Endothelial cell of umbilical vein (primary cell): ENCODE measurements around the gene PTPRF. TPM values are rescaled to one million over a fixed set of nuclear protein-coding genes. Genes with fewer than 3 reads are reported as not detected.

Experiments used
- BruUV-seq: library from RNA; stranded (reverse); fragments of 400-500 nt; replicated peaks from 2 replicates; lab custom pipeline; 2021; lab: Mats Ljungman, UMichigan
- CTCF ChIA-PET: fragments of 300-600, 350-600 bp; sonication (Branson Sonifier 250); formaldehyde crosslinking; loops from one replicate; lab custom pipeline; 2021; ENCODE audit warnings: antibody characterized with exemption, inconsistent platforms; lab: Charles Lee
- POLR2A ChIA-PET: fragments of 300-600, 350-600 bp; sonication (Branson Sonifier 250); formaldehyde crosslinking; loops from one replicate; lab custom pipeline; 2021; ENCODE audit warnings: antibody characterized with exemption, inconsistent platforms; lab: Charles Lee
- DNase-seq: peaks from one replicate; pipeline ENCODE4 v3.0.0-alpha.2; 2011; ENCODE audit warnings: low read depth, low spot score
- FAIRE-seq: peaks from 2 replicates; lab custom pipeline; 2011; peaks lifted over from hg19 to GRCh38; lab: Jason Lieb, UNC
- H2AFZ ChIP-seq: 2 replicates; pipeline ENCODE4 v1.6.0; 2012; ENCODE audit warnings: low read depth, low read length, control low read depth, inconsistent platforms
- H3K27ac ChIP-seq: 2 replicates; pipeline ENCODE4 v1.5.1; 2011; ENCODE audit warnings: low read depth, mild to moderate bottlenecking, control low read depth, low read length, moderate library complexity; ENCODE audit not compliant: insufficient read depth
- H3K27me3 ChIP-seq, 2 experiments: 2 replicates each; pipeline versions ENCODE4 v1.6.0 to v1.6.1; 2011; ENCODE audit warnings: low read length in 2 of 2, mixed read lengths in 1 of 2; ENCODE audit not compliant: control insufficient read depth in 2 of 2, insufficient read depth in 2 of 2
- H3K36me3 ChIP-seq, 2 experiments: 2 replicates in 1 of 2; 3 replicates in 1 of 2; pipeline ENCODE4 v1.5.1; 2011; ENCODE audit warnings: low read length in 2 of 2, mild to moderate bottlenecking in 1 of 2, moderate library complexity in 1 of 2; ENCODE audit not compliant: control insufficient read depth in 2 of 2, insufficient read depth in 2 of 2; ENCODE audit errors: extremely low read depth in 1 of 2
- H3K4me1 ChIP-seq: 3 replicates; pipeline ENCODE4 v1.5.1; 2011; ENCODE audit warnings: mild to moderate bottlenecking, low read length; ENCODE audit not compliant: control insufficient read depth, insufficient read depth; ENCODE audit errors: extremely low read depth
- H3K4me2 ChIP-seq: 2 replicates; pipeline ENCODE4 v1.6.1; 2011; ENCODE audit warnings: low read length, control low read depth, mixed read lengths; ENCODE audit not compliant: insufficient read depth
- H3K4me3 ChIP-seq, 3 experiments: fragments of 200-600 bp in 1 of 3; sonication (generic), shearing (Covaris generic) in 1 of 3; replicated peaks in 1 of 3; 2 replicates each; pipeline ENCODE4 v1.5.1; 2011 to 2016; ENCODE audit warnings: control low read depth in 3 of 3, low read length in 3 of 3, mild to moderate bottlenecking in 2 of 3, inconsistent platforms in 1 of 3, low read depth in 1 of 3, moderate library complexity in 1 of 3; ENCODE audit not compliant: insufficient read depth in 1 of 3
- H3K79me2 ChIP-seq: 2 replicates; pipeline ENCODE4 v1.6.0; 2012; ENCODE audit warnings: low read length, inconsistent platforms; ENCODE audit not compliant: control insufficient read depth, insufficient read depth
- H3K9ac ChIP-seq: replicated peaks from 2 replicates; pipeline ENCODE3; 2011; ENCODE audit warnings: low read length, control low read depth; ENCODE audit not compliant: insufficient read depth; ENCODE audit errors: extremely low read depth
- H3K9me1 ChIP-seq: replicated peaks from 3 replicates; pipeline ENCODE4 v1.6.0; 2011; ENCODE audit warnings: mild to moderate bottlenecking, low read length; ENCODE audit not compliant: control insufficient read depth, insufficient read depth; ENCODE audit errors: extremely low read depth
- H3K9me3 ChIP-seq: replicated peaks from 2 replicates; pipeline ENCODE4 v1.5.1; 2012; ENCODE audit warnings: low read length, inconsistent platforms; ENCODE audit not compliant: control insufficient read depth, insufficient read depth
- H4K20me1 ChIP-seq: replicated peaks from 2 replicates; pipeline ENCODE3; 2011; ENCODE audit warnings: mild to moderate bottlenecking, low read length; ENCODE audit not compliant: control insufficient read depth, insufficient read depth; ENCODE audit errors: extremely low read depth
- EZH2 ChIP-seq: IDR thresholded peaks from 2 replicates; pipeline ENCODE4 v1.6.1; 2012; ENCODE audit warnings: borderline replicate concordance, low read depth, mild to moderate bottlenecking, moderate library complexity, low read length, inconsistent platforms; ENCODE audit not compliant: severe bottlenecking
- FOS ChIP-seq: IDR thresholded peaks from 2 replicates; pipeline ENCODE4 v1.6.1; 2011; ENCODE audit warnings: mild to moderate bottlenecking, low read length, moderate library complexity, borderline replicate concordance; ENCODE audit not compliant: insufficient read depth
- GATA2 ChIP-seq: IDR thresholded peaks from 2 replicates; pipeline ENCODE4 v1.7.0; 2011; ENCODE audit warnings: low read depth, mild to moderate bottlenecking, moderate library complexity, mixed read lengths, low read length; ENCODE audit not compliant: insufficient read length, insufficient read depth
- JUN ChIP-seq: IDR thresholded peaks from 2 replicates; pipeline ENCODE4 v1.6.1; 2011; ENCODE audit warnings: borderline replicate concordance, low read depth; ENCODE audit not compliant: insufficient read length, insufficient read depth
- MYC ChIP-seq: IDR thresholded peaks from one replicate; pipeline ENCODE4 v1.6.1; 2011; ENCODE audit warnings: mild to moderate bottlenecking, low read depth, low read length
- POLR2A ChIP-seq: IDR thresholded peaks from 2 replicates; pipeline ENCODE4 v1.6.1; 2012; ENCODE audit warnings: low read depth, mild to moderate bottlenecking, control low read depth, low read length
- POLR2AphosphoS5 ChIP-seq: IDR thresholded peaks from 2 replicates; pipeline ENCODE4 v1.6.1; 2012; ENCODE audit warnings: low read depth, mild to moderate bottlenecking, control low read depth, low read length, moderate library complexity; ENCODE audit not compliant: insufficient read depth
- dilution Hi-C: fragments of 300-500 bp; cut with MboI; formaldehyde crosslinking; loops from one replicate; pipeline ENCODE4 v1.15.0; 2019; ENCODE audit warnings: low sequenced_read_pairs; ENCODE audit not compliant: extremely low pct_ligation_motif_present
- intact Hi-C: fragments of 100-400 bp; cut with micrococcal nuclease; formaldehyde crosslinking; loops from one replicate; pipeline ENCODE4 v1.10.0; 2022
- polyA plus RNA-seq, 4 experiments: library from polyadenylated mRNA; depleted of rRNA in 3 of 4; stranded (reverse) in 3 of 4; unstranded in 1 of 4; fragments of >200 nt; gene quantifications; 2 replicates each; pipeline versions ENCODE4 v1.2.1 to v1.2.3, GENCODE V29; 2011 to 2012; ENCODE audit warnings: missing spikeins in 1 of 4
- total RNA-seq: library from RNA; stranded (reverse); gene quantifications from 2 replicates; pipeline ENCODE4 v1.2.3, GENCODE V29; 2021
- TF ChIP-seq, protein P1 (sequence below): IDR thresholded peaks from 2 replicates; pipeline ENCODE4 v1.6.1; 2011; ENCODE audit not compliant: insufficient read depth, insufficient read length
- TF ChIP-seq, protein P2 (sequence below), 2 donors: IDR thresholded peaks; 1 replicate in 1 of 2; 2 replicates in 1 of 2; pipeline ENCODE4 v1.5.1; 2011; ENCODE audit warnings: low read length in 2 of 2, mild to moderate bottlenecking in 2 of 2, moderate library complexity in 2 of 2, control low read depth in 1 of 2, inconsistent platforms in 1 of 2, low read depth in 1 of 2; ENCODE audit not compliant: insufficient read depth in 1 of 2; ENCODE audit errors: extremely low read depth in 1 of 2

PTPRF gene
- total and polyA plus RNA-seq, 2 donors (not counting 3 experiments of a cell fraction or from before 2014, with no cell fraction given) = 217 to 338 TPM

DNA sequence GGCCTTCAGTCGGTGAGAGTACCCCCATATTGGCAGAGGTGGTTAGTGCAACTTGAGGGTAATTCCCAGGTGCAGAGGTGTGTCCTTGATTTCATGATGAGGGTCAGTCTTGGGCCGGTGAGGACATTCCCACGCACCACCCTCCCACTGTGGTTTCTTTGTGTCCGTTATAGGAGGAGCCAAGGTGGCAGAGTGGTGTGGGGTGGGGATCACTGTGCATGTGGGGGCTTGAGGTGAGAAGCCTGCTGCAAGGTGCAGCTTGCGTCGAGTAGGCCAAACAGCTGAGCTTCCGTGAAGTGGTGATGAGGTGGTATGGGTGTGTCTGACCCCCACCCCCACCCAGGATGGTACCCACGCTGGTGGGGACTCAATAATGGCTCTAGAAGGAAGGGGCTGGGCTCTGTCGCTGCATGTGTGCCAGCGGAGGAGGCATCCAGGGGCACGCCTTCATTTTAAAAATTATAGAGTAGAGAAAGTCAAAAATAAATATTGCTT is 6.2 kb downstream of the PTPRF start:
- peaks cover 79% of the 10 kb centered on the region for H3K79me2 ChIP-seq
- H3K9ac ChIP-seq = no peak overlapping the region
- no peaks in the 10 kb centered on the region for H3K9me3 ChIP-seq
- FAIRE-seq = no peak
- peaks cover 0 to 11% of the 10 kb centered on the region in 2 experiments for H3K36me3 ChIP-seq
- POLR2A ChIA-PET = no interaction called here
- H3K4me2 ChIP-seq = no peak overlapping the region
- no peaks in the 10 kb centered on the region for H3K9me1 ChIP-seq
- H4K20me1 ChIP-seq = no peaks in the 10 kb centered on the region
- BruUV-seq = no TSS peak
- CTCF ChIA-PET = interaction anchor here (0.8 kb wide), 1 partner anchor 18 kb away, joined by 4 read pairs; no protein-coding TSS in a partner anchor
- dilution Hi-C loops (no loop called here), intact Hi-C loops (no loop called here)
- H3K27me3 ChIP-seq = no peaks in the 10 kb centered on the region
- peaks cover 36% of the 10 kb centered on the region for H3K4me1 ChIP-seq
- no peak for DNase-seq
- no peak for TF ChIP-seq POLR2A
- TF ChIP-seq, protein P1, sequence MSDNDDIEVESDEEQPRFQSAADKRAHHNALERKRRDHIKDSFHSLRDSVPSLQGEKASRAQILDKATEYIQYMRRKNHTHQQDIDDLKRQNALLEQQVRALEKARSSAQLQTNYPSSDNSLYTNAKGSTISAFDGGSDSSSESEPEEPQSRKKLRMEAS = no peak
- no peak for TF ChIP-seq FOS
- TF ChIP-seq, protein P2, sequence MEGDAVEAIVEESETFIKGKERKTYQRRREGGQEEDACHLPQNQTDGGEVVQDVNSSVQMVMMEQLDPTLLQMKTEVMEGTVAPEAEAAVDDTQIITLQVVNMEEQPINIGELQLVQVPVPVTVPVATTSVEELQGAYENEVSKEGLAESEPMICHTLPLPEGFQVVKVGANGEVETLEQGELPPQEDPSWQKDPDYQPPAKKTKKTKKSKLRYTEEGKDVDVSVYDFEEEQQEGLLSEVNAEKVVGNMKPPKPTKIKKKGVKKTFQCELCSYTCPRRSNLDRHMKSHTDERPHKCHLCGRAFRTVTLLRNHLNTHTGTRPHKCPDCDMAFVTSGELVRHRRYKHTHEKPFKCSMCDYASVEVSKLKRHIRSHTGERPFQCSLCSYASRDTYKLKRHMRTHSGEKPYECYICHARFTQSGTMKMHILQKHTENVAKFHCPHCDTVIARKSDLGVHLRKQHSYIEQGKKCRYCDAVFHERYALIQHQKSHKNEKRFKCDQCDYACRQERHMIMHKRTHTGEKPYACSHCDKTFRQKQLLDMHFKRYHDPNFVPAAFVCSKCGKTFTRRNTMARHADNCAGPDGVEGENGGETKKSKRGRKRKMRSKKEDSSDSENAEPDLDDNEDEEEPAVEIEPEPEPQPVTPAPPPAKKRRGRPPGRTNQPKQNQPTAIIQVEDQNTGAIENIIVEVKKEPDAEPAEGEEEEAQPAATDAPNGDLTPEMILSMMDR (IDR thresholded peaks at IDR 0.05; ENCODE audit: extremely low read depth in 1 of 2, insufficient read depth in 1 of 2, low read depth in 1 of 2, low read length in 2 of 2) = no peak
- TF ChIP-seq MYC = no peak
- TF ChIP-seq JUN = no peak
- no peak for TF ChIP-seq POLR2AphosphoS5
- no peak for TF ChIP-seq EZH2
- TF ChIP-seq GATA2 = no peak
- no peak overlapping the region for H2AFZ ChIP-seq
- H3K4me3 ChIP-seq = no peak overlapping the region
- no peak overlapping the region for H3K27ac ChIP-seq
